A673 (cell line): ENCODE results near the gene TMEM178B.

Source experiments
- CTCF ChIP-seq: fragments of 300-800, 200-600 bp; sonication (generic); conservative IDR thresholded peaks from 2 replicates; pipeline ENCODE4 v1.5.1; 2017; ENCODE audit warnings: low read depth, mild to moderate bottlenecking, antibody characterized with exemption, low read length, moderate library complexity, mixed read lengths
- EZH2 ChIP-seq: fragments of 200-600 bp; sonication (generic); IDR thresholded peaks from 2 replicates; pipeline ENCODE4 v1.6.1; 2017; ENCODE audit warnings: borderline replicate concordance, low read depth, mild to moderate bottlenecking, mixed read lengths, antibody characterized with exemption, low read length; ENCODE audit not compliant: poor library complexity, severe bottlenecking

GRCh38 chr7:141464551-141464950 is 390.7 kb downstream of the TMEM178B start:
- TF ChIP-seq CTCF = no peak
- TF ChIP-seq EZH2 = no peak
